AG04450 (cell line): ENCODE data around the gene ZSWIM6. TPM values are rescaled to one million over a fixed set of nuclear protein-coding genes. Genes with fewer than 3 reads are reported as not detected.

Source experiments
- CTCF ChIA-PET: fragments of 300-600, 350-600 bp; formaldehyde crosslinking; extraction: SDS; loops from one replicate; lab custom pipeline; 2022; ENCODE audit warnings: antibody characterized with exemption, inconsistent platforms; lab: Charles Lee
- POLR2A ChIA-PET: fragments of 350-600 bp; formaldehyde crosslinking; extraction: SDS; loops from one replicate; lab custom pipeline; 2021; ENCODE audit warnings: antibody characterized with exemption, inconsistent platforms; lab: Yijun Ruan, JAX
- DNase-seq: peaks from one replicate; pipeline ENCODE4 v3.0.0-alpha.2; 2011; ENCODE audit warnings: low read depth, low spot score
- H3K27ac ChIP-seq: one replicate; pipeline ENCODE4 v1.5.1; 2012; ENCODE audit warnings: low read depth, low read length, control low read depth
- H3K27me3 ChIP-seq: one replicate; pipeline ENCODE4 v1.6.0; 2012; ENCODE audit warnings: low read length; ENCODE audit not compliant: control insufficient read depth, insufficient read depth
- H3K4me3 ChIP-seq: 2 replicates; pipeline ENCODE4 v1.5.1; 2011; ENCODE audit warnings: mild to moderate bottlenecking, low read depth, low read length, control low read depth
- H3K9me3 ChIP-seq: 2 replicates; pipeline ENCODE4 v1.5.1; 2012; ENCODE audit warnings: low read length; ENCODE audit not compliant: control insufficient read depth, insufficient read depth
- CTCF ChIP-seq: IDR thresholded peaks from 2 replicates; pipeline ENCODE4 v1.5.1; 2011; ENCODE audit warnings: low read depth, low read length, control low read depth, inconsistent platforms
- polyA plus RNA-seq: library from polyadenylated mRNA; depleted of rRNA; stranded (reverse); fragments of >200 nt; gene quantifications from 2 replicates; pipeline ENCODE4 v1.2.3, GENCODE V29; 2011

ZSWIM6 gene
- polyA plus RNA-seq, 1 experiment: 18.9 TPM

- POLR2A ChIA-PET: no interaction called here
- CTCF ChIA-PET: interaction anchor here (0.6 to 0.7 kb wide), 2 partner anchors 524 to 742 kb away, joined by 3 to 10 read pairs; no protein-coding TSS in a partner anchor
- Histone ChIP-seq H3K4me3 (no peak overlapping the region), H3K27ac (no peak overlapping the region), H3K9me3 (no peaks in the 10 kb centered on the region), H3K27me3 (peaks cover 12% of the 10 kb centered on the region)
- TF ChIP-seq CTCF: no peak
- DNase-seq: no peak
These were observed 254.3 kb downstream of the ZSWIM6 start for GRCh38 chr5:61586096-61587084.

- ChIA-PET POLR2A (no interaction called here), CTCF (interaction anchor here (0.7 kb wide), 1 partner anchor 525 kb away, joined by 10 read pairs; no protein-coding TSS in a partner anchor)
- no peaks in the 10 kb centered on the region; the same call in 1 of the 2 replicates for H3K9me3 ChIP-seq
- TF ChIP-seq CTCF: no peak
- peaks cover 12% of the 10 kb centered on the region for H3K27me3 ChIP-seq
- H3K4me3 ChIP-seq: no peak overlapping the region
- no peak for DNase-seq
- H3K27ac ChIP-seq: no peak overlapping the region
These were observed 255.1 kb downstream of the ZSWIM6 start for GRCh38 chr5:61587125-61587524.

GRCh38 chr5:61588216-61588615 lies 256.2 kb downstream of the ZSWIM6 start:
- Histone ChIP-seq H3K9me3 (no peaks in the 10 kb centered on the region; the same call in 1 of the 2 replicates), H3K27ac (no peak overlapping the region), H3K27me3 (peaks cover 17% of the 10 kb centered on the region), H3K4me3 (no peak overlapping the region)
- ChIA-PET CTCF (no interaction called here), POLR2A (no interaction called here)
- TF ChIP-seq CTCF: no peak
- DNase-seq: no peak

- Histone ChIP-seq H3K4me3 (no peak overlapping the region), H3K27ac (no peak overlapping the region), H3K27me3 (peaks cover 11% of the 10 kb centered on the region), H3K9me3 (no peaks in the 10 kb centered on the region; the same call in 1 of the 2 replicates)
- no peak for TF ChIP-seq CTCF
- no peak for DNase-seq
- ChIA-PET CTCF (no interaction called here), POLR2A (no interaction called here)
These were observed 257.9 kb downstream of the ZSWIM6 start for GRCh38 chr5:61589946-61590345.

GRCh38 chr5:61590473-61590872 lies 258.4 kb downstream of the ZSWIM6 start:
- Histone ChIP-seq H3K4me3 (no peak overlapping the region), H3K27ac (no peak overlapping the region), H3K27me3 (peaks cover 11% of the 10 kb centered on the region), H3K9me3 (no peaks in the 10 kb centered on the region; the same call in 1 of the 2 replicates)
- no peak for TF ChIP-seq CTCF
- ChIA-PET POLR2A (no interaction called here), CTCF (no interaction called here)
- DNase-seq: no peak
